ENCODE data around the gene TAC1. TPM values are rescaled to one million over a fixed set of nuclear protein-coding genes. Genes with fewer than 3 reads are reported as not detected.

The TAC1 gene
- total and polyA plus RNA-seq, 2 donors (not counting 3 experiments of a cell fraction or from before 2014, with no cell fraction given): not detected

DNA sequence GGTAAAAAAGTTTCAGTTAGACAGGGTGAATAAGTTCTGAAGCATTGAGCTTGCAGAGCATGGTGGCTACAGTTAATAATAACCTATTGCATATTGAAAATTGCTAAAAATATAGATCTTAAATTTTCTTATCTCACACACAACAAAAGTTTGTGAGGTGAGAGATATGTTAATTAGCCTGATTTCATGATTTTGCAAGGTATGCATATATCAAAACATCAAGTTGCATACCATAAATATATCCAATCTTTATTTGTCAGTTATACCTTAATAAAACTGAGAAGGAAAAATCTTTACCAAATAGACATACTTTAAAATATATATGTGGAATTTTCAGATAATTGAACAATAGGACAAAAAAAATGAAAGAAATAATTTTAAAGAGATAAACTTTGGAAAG lies 16.6 kb downstream of the TAC1 start:
- Histone ChIP-seq H3K27me3 (ENCODE audit: control insufficient read depth in 2 of 2, insufficient read depth in 2 of 2, low read length in 2 of 2) (no peaks in the 10 kb centered on the region), H3K9me3 (replicated peaks; ENCODE audit: control insufficient read depth, insufficient read depth, low read length) (no peaks in the 10 kb centered on the region), H2AFZ (ENCODE audit: low read depth, low read length) (no peak overlapping the region), H3K4me2 (ENCODE audit: insufficient read depth, low read length) (no peak overlapping the region), H3K27ac (ENCODE audit: insufficient read depth, low read depth, low read length) (no peak overlapping the region), H3K4me3 (replicated peaks in 1 of 3; ENCODE audit: insufficient read depth in 1 of 3, low read depth in 1 of 3, low read length in 3 of 3) (no peak overlapping the region), H3K9ac (replicated peaks; ENCODE audit: extremely low read depth, insufficient read depth, low read length) (no peak overlapping the region), H4K20me1 (replicated peaks; ENCODE audit: control insufficient read depth, extremely low read depth, insufficient read depth, low read length) (no peaks in the 10 kb centered on the region), H3K36me3 (ENCODE audit: control insufficient read depth in 2 of 2, extremely low read depth in 1 of 2, insufficient read depth in 2 of 2, low read length in 2 of 2) (no peaks in the 10 kb centered on the region), H3K79me2 (ENCODE audit: control insufficient read depth, insufficient read depth, low read length) (no peaks in the 10 kb centered on the region), H3K9me1 (replicated peaks; ENCODE audit: control insufficient read depth, extremely low read depth, insufficient read depth, low read length) (no peaks in the 10 kb centered on the region), H3K4me1 (ENCODE audit: control insufficient read depth, extremely low read depth, insufficient read depth, low read length) (no peaks in the 10 kb centered on the region)
- no peak for FAIRE-seq
- CTCF ChIA-PET: no interaction called here
- DNase-seq (ENCODE audit: low read depth, low spot score): no peak
- POLR2A ChIA-PET: no interaction called here
- dilution Hi-C loops (cut with MboI; ENCODE audit: extremely low pct_ligation_motif_present, low sequenced_read_pairs): no loop called here
- no TSS peak for BruUV-seq (replicated peaks)
- intact Hi-C loops (cut with micrococcal nuclease): no loop called here
- TF ChIP-seq JUN (IDR thresholded peaks at IDR 0.05; ENCODE audit: borderline replicate concordance, insufficient read depth, insufficient read length, low read depth): no peak
- TF ChIP-seq EZH2 (IDR thresholded peaks at IDR 0.05; ENCODE audit: borderline replicate concordance, low read depth, low read length, severe bottlenecking): no peak
- no peak for TF ChIP-seq GATA2 (IDR thresholded peaks at IDR 0.05; ENCODE audit: insufficient read depth, insufficient read length, low read depth, low read length)
- no peak for TF ChIP-seq MYC (IDR thresholded peaks at IDR 0.05; ENCODE audit: low read depth, low read length)
- no peak for TF ChIP-seq POLR2AphosphoS5 (IDR thresholded peaks at IDR 0.05; ENCODE audit: insufficient read depth, low read depth, low read length)
- TF ChIP-seq POLR2A (IDR thresholded peaks at IDR 0.05; ENCODE audit: low read depth, low read length): no peak
- no peak for TF ChIP-seq CTCF (IDR thresholded peaks at IDR 0.05; ENCODE audit: extremely low read depth in 1 of 2, insufficient read depth in 1 of 2, low read depth in 1 of 2, low read length in 2 of 2)
- TF ChIP-seq MAX (IDR thresholded peaks at IDR 0.05; ENCODE audit: insufficient read depth, insufficient read length): no peak
- no peak for TF ChIP-seq FOS (IDR thresholded peaks at IDR 0.05; ENCODE audit: borderline replicate concordance, insufficient read depth, low read length)

All from endothelial cell of umbilical vein (primary cell).